ENCODE measurements around the gene CCDC97. TPM values are rescaled to one million over a fixed set of nuclear protein-coding genes. Genes with fewer than 3 reads are reported as not detected.

Gene CCDC97
- polyA plus RNA-seq, 1 donor from 2014 or later = 4.9 TPM

GRCh38 chr19:41308450-41309179 is 1.4 kb upstream of the CCDC97 start:
- Histone ChIP-seq H3F3A (ENCODE audit: insufficient read depth, low read length, poor library complexity, severe bottlenecking) (no peaks in the 10 kb centered on the region), H3K27me3 (ENCODE audit: insufficient read depth, low read depth, low read length) (no peaks in the 10 kb centered on the region), H3K79me2 (replicated peaks; ENCODE audit: insufficient read depth, low read length) (peaks cover 10% of the 10 kb centered on the region), H3K9me3 (ENCODE audit: low read length) (no peaks in the 10 kb centered on the region), H3K9me2 (ENCODE audit: insufficient read depth, low read length) (no peaks in the 10 kb centered on the region), H3K36me3 (ENCODE audit: insufficient read depth, low read length) (no peaks in the 10 kb centered on the region), H4K20me1 (ENCODE audit: insufficient read depth) (no peaks in the 10 kb centered on the region), H3K27ac (ENCODE audit: low read length) (peak overlapping the region; percentile 94), H3K9ac (ENCODE audit: low read length) (peak overlapping the region; percentile 90), H2AFZ (ENCODE audit: low read depth, low read length) (no peak overlapping the region), H3K4me3 (ENCODE audit: low read length) (peak overlapping the region; percentile 79), H3K4me2 (ENCODE audit: low read length) (no peak overlapping the region)
- TF ChIP-seq EP300 (conservative IDR thresholded peaks at IDR 0.05; ENCODE audit: poor library complexity, severe bottlenecking) (no peak), REST (IDR thresholded peaks at IDR 0.05; ENCODE audit: borderline replicate concordance) (no peak), MXI1 (conservative IDR thresholded peaks at IDR 0.05; ENCODE audit: poor library complexity, severe bottlenecking) (peak; percentile 15), EZH2 (IDR thresholded peaks at IDR 0.05; ENCODE audit: borderline replicate concordance, insufficient read depth, low read length, poor library complexity, severe bottlenecking) (no peak), CTCF (IDR thresholded peaks at IDR 0.05; ENCODE audit: poor library complexity, severe bottlenecking) (peak; percentile 90), TAF1 (IDR thresholded peaks at IDR 0.05; ENCODE audit: low read depth) (no peak), SMC3 (conservative IDR thresholded peaks at IDR 0.05; ENCODE audit: poor library complexity) (peak; percentile 73), RAD21 (conservative IDR thresholded peaks at IDR 0.05) (peak; percentile 75), POLR2AphosphoS5 (IDR thresholded peaks at IDR 0.05) (no peak)

- peak overlapping the region; percentile 87 for H2AFZ ChIP-seq (ENCODE audit: low read depth, low read length)
- peak overlapping the region; percentile 74 for H3K4me2 ChIP-seq (ENCODE audit: low read length)
- H3K79me2 ChIP-seq (replicated peaks; ENCODE audit: insufficient read depth, low read length) = peaks cover 10% of the 10 kb centered on the region
- peak overlapping the region; percentile 79 for H3K4me3 ChIP-seq (ENCODE audit: low read length)
- H3K9me2 ChIP-seq (ENCODE audit: insufficient read depth, low read length) = no peaks in the 10 kb centered on the region
- H3K36me3 ChIP-seq (ENCODE audit: insufficient read depth, low read length) = no peaks in the 10 kb centered on the region
- no peaks in the 10 kb centered on the region for H3K27me3 ChIP-seq (ENCODE audit: insufficient read depth, low read depth, low read length)
- peak overlapping the region; percentile 90 for H3K9ac ChIP-seq (ENCODE audit: low read length)
- H3K27ac ChIP-seq (ENCODE audit: low read length) = peak overlapping the region; percentile 94
- H3F3A ChIP-seq (ENCODE audit: insufficient read depth, low read length, poor library complexity, severe bottlenecking) = no peaks in the 10 kb centered on the region
- TF ChIP-seq SMC3 (conservative IDR thresholded peaks at IDR 0.05; ENCODE audit: poor library complexity) (no peak), RAD21 (conservative IDR thresholded peaks at IDR 0.05) (no peak), EZH2 (IDR thresholded peaks at IDR 0.05; ENCODE audit: borderline replicate concordance, insufficient read depth, low read length, poor library complexity, severe bottlenecking) (no peak), TAF1 (IDR thresholded peaks at IDR 0.05; ENCODE audit: low read depth) (no peak), MXI1 (conservative IDR thresholded peaks at IDR 0.05; ENCODE audit: poor library complexity, severe bottlenecking) (no peak), EP300 (conservative IDR thresholded peaks at IDR 0.05; ENCODE audit: poor library complexity, severe bottlenecking) (no peak), CTCF (IDR thresholded peaks at IDR 0.05; ENCODE audit: poor library complexity, severe bottlenecking) (no peak), POLR2AphosphoS5 (IDR thresholded peaks at IDR 0.05) (no peak), REST (IDR thresholded peaks at IDR 0.05; ENCODE audit: borderline replicate concordance) (no peak)
- no peaks in the 10 kb centered on the region for H3K9me3 ChIP-seq (ENCODE audit: low read length)
- H4K20me1 ChIP-seq (ENCODE audit: insufficient read depth) = no peaks in the 10 kb centered on the region
These were observed 566 bp upstream of the CCDC97 start for GRCh38 chr19:41309180-41310032.

Measured in neural cell (in vitro differentiated cells).